AG09309 (cell line): ENCODE results near the gene SREBF2.

Experiments
- DNase-seq: peaks from one replicate; pipeline ENCODE4 v3.0.0-alpha.2; 2010; ENCODE audit warnings: low read depth
- H3K4me3 ChIP-seq: 2 replicates; pipeline ENCODE4 v1.5.1; 2011; ENCODE audit warnings: mild to moderate bottlenecking, low read depth, low read length, moderate library complexity; ENCODE audit not compliant: control insufficient read depth
- TF ChIP-seq, protein P1 (sequence below): IDR thresholded peaks from 2 replicates; pipeline ENCODE4 v1.5.1; 2011; ENCODE audit warnings: mild to moderate bottlenecking, low read depth, low read length, inconsistent platforms; ENCODE audit not compliant: insufficient read depth, control insufficient read depth; ENCODE audit errors: missing control alignments

Gene SREBF2

DNA sequence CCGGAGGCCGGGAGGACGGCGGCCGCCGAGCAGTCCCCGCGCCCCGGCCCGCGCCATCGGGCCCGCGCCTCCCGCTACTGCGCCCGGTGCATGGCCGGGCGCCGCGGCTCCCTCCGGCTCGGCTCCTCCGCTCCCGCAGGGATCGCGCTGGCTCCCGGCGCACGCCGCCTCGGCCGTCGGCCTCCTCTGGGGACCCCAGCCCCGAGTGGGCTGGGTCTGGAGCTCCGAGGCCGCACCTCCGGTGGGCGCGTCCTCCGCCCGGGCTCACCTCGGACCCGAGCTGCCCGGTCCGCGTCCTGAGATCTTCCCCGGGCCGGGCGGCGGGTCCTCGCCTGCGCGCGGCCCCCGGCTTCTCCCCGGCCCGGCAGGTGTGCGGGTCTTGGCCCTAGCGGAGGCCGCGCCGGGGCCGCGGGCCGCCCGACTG lies 81.7 kb downstream of the SREBF2 start:
- H3K4me3 ChIP-seq: no peak overlapping the region
- no peak for DNase-seq
- TF ChIP-seq, protein P1, sequence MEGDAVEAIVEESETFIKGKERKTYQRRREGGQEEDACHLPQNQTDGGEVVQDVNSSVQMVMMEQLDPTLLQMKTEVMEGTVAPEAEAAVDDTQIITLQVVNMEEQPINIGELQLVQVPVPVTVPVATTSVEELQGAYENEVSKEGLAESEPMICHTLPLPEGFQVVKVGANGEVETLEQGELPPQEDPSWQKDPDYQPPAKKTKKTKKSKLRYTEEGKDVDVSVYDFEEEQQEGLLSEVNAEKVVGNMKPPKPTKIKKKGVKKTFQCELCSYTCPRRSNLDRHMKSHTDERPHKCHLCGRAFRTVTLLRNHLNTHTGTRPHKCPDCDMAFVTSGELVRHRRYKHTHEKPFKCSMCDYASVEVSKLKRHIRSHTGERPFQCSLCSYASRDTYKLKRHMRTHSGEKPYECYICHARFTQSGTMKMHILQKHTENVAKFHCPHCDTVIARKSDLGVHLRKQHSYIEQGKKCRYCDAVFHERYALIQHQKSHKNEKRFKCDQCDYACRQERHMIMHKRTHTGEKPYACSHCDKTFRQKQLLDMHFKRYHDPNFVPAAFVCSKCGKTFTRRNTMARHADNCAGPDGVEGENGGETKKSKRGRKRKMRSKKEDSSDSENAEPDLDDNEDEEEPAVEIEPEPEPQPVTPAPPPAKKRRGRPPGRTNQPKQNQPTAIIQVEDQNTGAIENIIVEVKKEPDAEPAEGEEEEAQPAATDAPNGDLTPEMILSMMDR: no peak

DNA sequence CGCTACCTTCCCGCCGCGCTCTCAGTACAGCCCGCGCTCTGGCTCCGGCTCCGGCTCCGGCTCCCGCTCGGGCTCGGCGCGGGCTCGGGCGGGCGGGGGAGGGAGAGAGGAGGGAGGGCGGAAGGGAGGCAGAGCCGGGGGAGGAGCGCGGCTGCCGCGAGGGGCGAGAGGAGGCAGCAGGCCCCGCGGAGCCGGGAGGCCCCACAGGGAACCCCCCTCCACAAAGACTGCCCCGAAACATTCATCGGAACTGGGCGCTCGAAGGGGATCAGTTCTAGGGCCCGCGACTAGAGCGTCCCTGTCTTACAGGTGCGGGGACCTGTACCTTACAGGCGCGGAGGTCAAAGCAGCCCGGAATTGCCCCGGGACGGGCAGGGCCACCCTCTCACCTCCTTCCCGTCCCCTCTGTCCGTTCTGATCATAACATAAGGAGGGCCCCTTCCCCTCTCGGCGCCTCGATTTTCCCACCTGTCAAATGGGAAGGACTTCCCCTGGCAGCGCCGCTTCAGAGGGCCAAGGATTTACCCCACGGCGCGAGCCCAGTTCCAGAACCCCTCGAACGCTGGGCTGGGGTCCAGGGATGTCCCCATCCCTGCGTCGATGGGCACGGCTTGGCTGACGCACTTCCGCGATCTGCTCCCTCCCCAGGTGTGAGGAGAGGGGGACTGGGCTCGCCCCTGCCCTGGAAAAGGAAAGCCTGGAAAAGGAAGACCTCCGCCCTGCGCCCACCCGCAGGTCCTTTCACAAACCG lies 82.3 kb downstream of the SREBF2 start, which contains the start of gene SHISA8:
Gene SHISA8, minus strand, starts transcription at position 40 of the 751 bp plus-strand sequence. CDS start 407 bp downstream, outside the sequence.
- no peak within 1 kb of the TSS; the same call in 1 of the 2 replicates for H3K4me3 ChIP-seq
- DNase-seq: no peak
- TF ChIP-seq, protein P1: no peak

DNA sequence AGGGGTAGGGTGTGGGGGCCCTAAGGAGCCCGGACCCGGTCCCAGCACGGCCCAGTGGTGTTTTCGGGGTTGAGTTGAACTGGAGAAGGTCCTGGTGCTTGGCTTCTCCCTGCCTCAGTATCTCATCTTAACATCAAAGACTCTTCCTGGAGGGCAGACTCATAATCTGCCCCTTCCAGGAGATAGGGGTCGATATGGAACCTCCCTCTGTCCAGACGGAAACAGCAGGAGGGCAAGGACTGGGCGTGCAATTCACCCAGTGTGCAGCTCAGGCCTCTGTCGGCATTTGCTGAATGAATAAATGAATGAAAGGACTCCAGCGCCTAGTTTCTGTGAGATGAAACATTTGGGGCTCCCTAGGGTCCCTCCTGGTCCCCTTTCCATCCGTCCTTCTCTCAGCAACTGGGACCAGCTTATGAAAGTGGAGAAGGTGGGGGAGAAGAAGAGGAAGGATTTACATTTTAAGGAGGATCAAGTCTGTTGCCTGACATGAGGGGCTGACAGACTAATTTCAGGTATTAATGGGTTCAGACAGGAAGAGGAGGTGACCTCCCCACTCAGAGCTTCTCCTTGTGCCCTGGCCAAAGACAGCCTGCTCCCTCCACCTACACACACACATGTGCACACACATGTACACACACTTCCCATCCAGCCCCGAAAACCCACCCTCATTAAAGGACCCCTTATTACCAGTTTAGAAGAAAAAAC lies 83.0 kb downstream of the SREBF2 start:
- H3K4me3 ChIP-seq: no peak overlapping the region
- no peak for DNase-seq
- TF ChIP-seq, protein P1: no peak

DNA sequence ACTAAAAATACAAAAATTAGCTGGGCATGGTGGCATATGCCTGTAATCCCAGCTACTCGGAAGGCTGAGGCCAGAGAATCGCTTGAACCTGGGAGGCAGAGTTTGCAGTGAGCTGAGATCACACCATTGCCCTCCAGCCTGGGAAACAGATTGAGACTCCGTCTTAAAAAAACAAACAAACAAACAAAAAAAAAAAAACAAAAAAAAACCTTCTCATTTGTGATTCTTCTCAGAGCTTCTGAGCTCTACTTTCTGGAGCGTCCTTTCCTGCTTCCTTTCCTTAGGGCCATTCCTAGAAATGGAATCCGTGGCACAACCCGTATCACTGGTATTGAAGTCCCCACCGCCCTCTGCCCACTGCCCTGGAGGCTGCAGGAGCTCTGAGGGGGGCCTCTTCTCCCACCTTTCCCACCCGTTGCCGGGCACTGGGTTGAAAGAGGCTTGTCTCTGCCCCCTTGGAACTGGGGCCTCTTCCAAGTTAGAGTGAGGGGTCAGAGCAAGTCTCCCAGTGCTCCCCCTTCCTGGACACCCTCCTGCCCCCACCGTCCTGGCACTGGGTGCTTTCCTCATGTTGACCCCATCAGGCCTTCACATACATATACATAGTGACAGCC lies 83.9 kb downstream of the SREBF2 start:
- no peak for DNase-seq
- TF ChIP-seq, protein P1: no peak
- no peak overlapping the region for H3K4me3 ChIP-seq

DNA sequence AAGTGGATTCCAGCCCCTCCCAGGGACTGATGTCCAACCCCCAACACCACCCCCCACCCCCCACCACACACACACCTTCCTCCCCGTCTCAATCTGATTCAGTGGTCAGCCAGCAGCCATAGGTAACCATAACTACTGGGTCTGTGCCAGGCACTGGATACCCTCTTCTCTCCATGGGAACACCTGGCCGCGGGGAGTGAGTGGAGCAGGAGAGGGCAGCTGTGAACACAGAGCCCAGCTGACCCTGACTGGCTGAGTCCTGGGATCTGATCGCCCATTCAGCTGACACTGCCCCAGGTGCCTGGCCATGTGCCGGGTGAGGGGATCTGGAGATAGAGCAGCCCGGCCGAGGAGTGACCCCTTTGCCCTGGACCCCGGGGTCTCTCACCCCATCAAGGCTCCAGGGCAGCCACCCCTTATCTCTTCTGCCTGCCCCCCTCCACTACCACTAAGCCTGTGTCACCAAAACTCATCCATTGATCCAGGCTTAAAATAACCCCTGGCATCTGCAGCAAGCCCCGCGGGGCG lies 84.5 kb downstream of the SREBF2 start:
- TF ChIP-seq, protein P1: no peak
- DNase-seq: no peak
- no peak overlapping the region for H3K4me3 ChIP-seq
